HUES6 (cell line): ENCODE data around the gene IFT43.
"Not testable (repeated sequence)": the region's sequence is repeated elsewhere in the genome, so short reads cannot be mapped to it uniquely, and the experiment has no call there.

ENCODE experiments used
- H3K27ac ChIP-seq: 2 replicates; pipeline ENCODE4 v1.7.0; 2013; ENCODE audit warnings: low read depth, mild to moderate bottlenecking, low read length, inconsistent platforms
- H3K27me3 ChIP-seq: 2 replicates; pipeline ENCODE4 v1.6.1; 2013; ENCODE audit warnings: low read length; ENCODE audit not compliant: control insufficient read depth, insufficient read depth
- H3K36me3 ChIP-seq: 2 replicates; pipeline ENCODE4 v1.6.1; 2013; ENCODE audit warnings: low read length; ENCODE audit not compliant: control insufficient read depth, insufficient read depth
- H3K4me1 ChIP-seq: 2 replicates; pipeline ENCODE4 v1.6.1; 2013; ENCODE audit warnings: low read length; ENCODE audit not compliant: control insufficient read depth, insufficient read depth
- H3K4me3 ChIP-seq: 2 replicates; pipeline ENCODE4 v1.5.1; 2013; ENCODE audit warnings: low read depth, low read length
- H3K9ac ChIP-seq: one replicate; pipeline ENCODE4 v1.6.1; 2013; ENCODE audit warnings: mild to moderate bottlenecking, low read length
- H3K9me3 ChIP-seq: 2 replicates; pipeline ENCODE4 v1.6.1; 2013; ENCODE audit warnings: low read depth, low read length; ENCODE audit not compliant: control insufficient read depth, insufficient read depth

The IFT43 gene

DNA sequence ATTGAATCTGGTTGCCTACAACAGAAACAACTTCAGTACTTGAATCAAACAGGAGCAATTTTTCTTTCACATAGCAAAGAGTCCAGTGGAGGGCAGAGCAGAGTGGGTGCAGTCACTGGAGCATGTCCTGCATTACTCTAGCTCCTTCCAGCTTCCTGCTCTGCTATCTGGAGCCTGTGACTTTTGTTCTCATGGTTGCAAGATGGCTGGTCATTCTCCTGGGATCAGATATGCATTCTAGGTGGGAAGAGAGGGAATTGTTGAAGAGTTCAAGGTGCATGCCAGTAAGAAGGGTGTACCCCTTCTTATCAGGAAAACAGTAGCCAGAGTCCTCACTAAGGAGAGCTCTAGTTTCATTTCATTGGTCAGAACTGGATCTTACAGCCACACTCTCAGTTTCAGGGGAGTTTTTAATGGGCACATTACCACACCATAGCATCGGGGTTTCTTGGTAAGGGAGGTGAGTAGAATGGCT is 8.0 kb downstream of the IFT43 start:
- H3K36me3 ChIP-seq: peaks cover 53% of the 10 kb centered on the region
- no peaks in the 10 kb centered on the region for H3K4me1 ChIP-seq
- H3K9ac ChIP-seq: no peak overlapping the region
- no peak overlapping the region for H3K4me3 ChIP-seq
- no peak overlapping the region for H3K27ac ChIP-seq
- H3K27me3 ChIP-seq: no peaks in the 10 kb centered on the region
- no peaks in the 10 kb centered on the region for H3K9me3 ChIP-seq

DNA sequence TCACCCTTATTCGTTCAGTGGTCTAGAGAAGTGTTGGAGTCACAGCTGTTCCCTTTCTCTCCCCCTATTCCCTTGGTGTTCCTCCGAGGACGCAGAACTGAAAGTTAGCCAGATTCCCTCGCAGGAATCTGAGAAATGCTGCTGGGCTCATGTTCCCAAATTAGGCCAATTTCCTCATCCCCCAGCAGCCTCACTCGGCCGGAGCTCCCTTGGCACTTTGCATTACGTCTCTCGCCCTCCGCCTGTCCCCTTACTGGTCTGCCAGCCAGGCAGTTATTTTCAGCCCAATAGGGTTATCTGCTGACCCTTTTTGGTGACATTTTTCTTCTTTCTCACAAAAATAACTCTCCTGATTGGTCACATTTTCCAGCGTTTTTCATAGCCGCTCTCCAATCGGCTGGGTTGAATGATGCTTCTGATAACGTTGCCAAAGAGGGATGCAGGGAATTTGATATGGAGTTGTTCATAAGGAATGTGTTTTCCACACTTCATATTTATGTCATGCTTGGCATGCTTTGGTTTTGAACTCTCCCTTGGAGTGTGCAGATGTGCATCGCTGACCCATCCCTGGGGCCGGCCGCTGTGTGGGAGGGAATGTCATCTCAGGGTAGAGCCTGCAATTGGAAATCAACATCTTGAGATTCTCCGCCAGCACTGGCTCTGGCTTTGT is 9.9 kb downstream of the IFT43 start:
- Histone ChIP-seq H3K9ac (no peak overlapping the region), H3K27me3 (no peaks in the 10 kb centered on the region), H3K4me1 (no peaks in the 10 kb centered on the region), H3K27ac (no peak overlapping the region), H3K4me3 (no peak overlapping the region), H3K9me3 (no peaks in the 10 kb centered on the region), H3K36me3 (peaks cover 49% of the 10 kb centered on the region)

DNA sequence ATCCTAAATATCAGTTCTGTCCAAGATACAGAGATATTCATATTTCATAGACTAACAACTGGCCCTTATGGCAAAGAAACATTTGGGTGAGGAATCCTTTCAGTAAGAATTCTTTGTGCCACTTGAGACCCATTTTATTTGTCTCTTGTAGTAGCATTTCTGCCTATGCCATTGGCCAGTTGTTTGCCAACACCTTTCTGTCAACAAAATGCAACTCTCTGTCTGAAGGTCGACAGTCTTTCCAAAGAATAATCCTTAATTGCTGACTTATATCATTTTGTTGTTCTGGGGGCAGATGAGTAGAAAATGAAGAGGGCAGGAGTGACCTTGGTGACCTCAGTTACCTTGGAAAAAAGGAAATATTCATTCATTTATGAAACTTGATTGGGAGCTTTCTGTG is 10.9 kb downstream of the IFT43 start:
- H3K9me3 ChIP-seq: no peaks in the 10 kb centered on the region
- H3K4me3 ChIP-seq: no peak overlapping the region
- H3K36me3 ChIP-seq: peaks cover 52% of the 10 kb centered on the region
- H3K4me1 ChIP-seq: no peaks in the 10 kb centered on the region
- no peak overlapping the region for H3K9ac ChIP-seq
- H3K27me3 ChIP-seq: no peaks in the 10 kb centered on the region
- no peak overlapping the region for H3K27ac ChIP-seq

DNA sequence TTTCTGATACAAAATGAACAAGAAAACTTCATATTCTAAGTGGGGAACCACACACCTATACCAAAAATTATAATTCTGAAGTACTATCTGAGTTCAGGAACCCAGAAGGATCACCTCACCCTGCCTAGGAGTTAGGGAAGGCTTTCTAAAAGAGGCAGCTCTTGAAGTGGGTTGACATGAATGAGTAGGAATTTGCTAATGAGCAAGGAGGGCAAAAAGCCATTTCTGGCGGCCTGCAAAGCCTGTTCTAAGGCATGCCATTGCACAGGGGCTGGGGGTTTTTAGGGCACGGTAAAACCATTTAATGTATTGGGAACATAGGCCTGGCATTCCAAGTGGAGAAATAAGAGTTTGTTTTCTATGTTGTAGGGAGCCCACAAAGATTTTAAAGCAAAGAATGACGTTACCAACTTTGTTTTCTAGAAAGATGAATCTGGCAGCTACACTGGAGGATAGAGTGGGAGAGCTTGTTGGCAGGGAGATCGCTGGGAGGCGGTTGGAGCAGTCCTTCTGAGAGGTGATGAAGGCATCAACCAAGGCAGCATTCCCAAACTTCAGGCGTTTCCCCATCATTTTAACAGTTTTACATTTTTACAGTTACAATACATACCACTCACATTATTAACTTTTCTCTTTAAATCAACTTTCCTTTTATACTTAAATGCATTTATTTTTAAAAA is 14.1 kb downstream of the IFT43 start:
- H3K36me3 ChIP-seq: peaks cover 58% of the 10 kb centered on the region

DNA sequence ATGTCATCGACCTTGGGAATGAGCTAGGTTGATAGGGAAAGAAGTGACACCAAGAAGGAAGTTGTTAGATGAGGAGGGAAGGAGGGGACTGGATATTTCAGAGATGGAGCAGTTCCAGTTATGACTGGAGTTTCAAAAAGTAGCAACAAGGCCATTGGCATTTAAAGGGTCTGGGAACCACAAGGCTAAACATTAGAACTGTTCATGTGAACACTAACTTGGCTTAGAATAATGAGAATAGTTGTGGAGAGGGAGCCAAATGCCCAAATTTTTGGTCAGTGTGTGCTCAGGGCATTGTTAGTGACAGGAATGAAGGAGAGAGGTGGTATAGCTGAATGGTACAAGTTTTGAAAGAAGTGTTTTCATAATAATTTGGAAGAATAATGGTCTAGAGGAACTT is 16.8 kb downstream of the IFT43 start:
- Histone ChIP-seq H3K9me3 (peaks cover 15% of the 10 kb centered on the region; the same call in 1 of the 2 replicates), H3K36me3 (peaks cover 53% of the 10 kb centered on the region), H3K9ac (no peak overlapping the region), H3K27me3 (no peaks in the 10 kb centered on the region), H3K4me1 (no peaks in the 10 kb centered on the region), H3K27ac (no peak overlapping the region), H3K4me3 (no peak overlapping the region)

More for the DNA sequence above, 14.1 kb downstream of the IFT43 start:
- H3K4me3 ChIP-seq: no peak overlapping the region
- H3K27me3 ChIP-seq: no peaks in the 10 kb centered on the region
- H3K9ac ChIP-seq: no peak overlapping the region
- H3K4me1 ChIP-seq: no peaks in the 10 kb centered on the region
- H3K27ac ChIP-seq: no peak overlapping the region
- peaks cover 8% of the 10 kb centered on the region; the same call in 1 of the 2 replicates for H3K9me3 ChIP-seq

DNA sequence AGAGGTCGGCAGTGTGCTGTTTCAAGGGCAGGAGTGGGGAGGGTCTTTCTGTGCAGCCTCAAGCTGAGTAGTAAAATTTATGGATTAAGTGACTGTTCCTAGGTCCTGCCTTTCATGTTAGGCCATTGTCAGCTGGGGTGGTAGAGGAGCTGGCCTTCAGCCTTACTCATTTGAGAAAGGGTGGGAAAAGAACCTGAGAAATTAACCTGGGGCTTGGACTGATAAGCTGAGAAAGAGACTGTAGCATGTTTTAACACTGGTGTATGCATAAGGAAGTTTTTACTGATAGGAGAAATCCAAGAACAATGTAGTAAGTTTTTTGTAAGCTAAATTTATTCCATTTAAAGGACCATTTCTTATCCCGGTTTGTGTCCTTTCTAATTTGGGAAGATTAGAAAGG is 20.7 kb downstream of the IFT43 start:
- Histone ChIP-seq H3K27ac (no peak overlapping the region), H3K4me3 (no peak overlapping the region), H3K9ac (no peak overlapping the region), H3K36me3 (peaks cover 39% of the 10 kb centered on the region), H3K27me3 (no peaks in the 10 kb centered on the region), H3K4me1 (no peaks in the 10 kb centered on the region), H3K9me3 (peaks cover 15% of the 10 kb centered on the region; the same call in 1 of the 2 replicates)

DNA sequence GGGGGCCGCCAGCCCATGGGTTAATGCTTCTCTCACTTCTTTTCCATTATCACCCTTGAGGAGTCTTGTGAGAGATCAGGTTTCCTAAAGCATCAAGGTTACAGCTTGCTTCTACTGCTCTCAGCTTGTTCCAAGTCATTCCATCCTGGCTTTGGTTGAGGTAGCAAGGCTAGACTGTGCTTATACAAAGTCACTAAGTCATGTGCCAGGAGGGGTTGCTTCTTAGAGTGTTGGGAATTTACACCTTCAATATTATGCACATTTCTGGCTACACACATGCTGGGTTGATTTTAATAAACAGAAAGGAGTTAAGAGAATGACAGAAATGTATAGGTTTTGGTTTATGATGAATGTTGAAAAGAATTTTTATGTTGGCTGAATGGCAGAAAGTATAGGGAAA is 21.8 kb downstream of the IFT43 start:
- H3K36me3 ChIP-seq: peaks cover 30% of the 10 kb centered on the region
- H3K27ac ChIP-seq: no peak overlapping the region
- H3K9ac ChIP-seq: no peak overlapping the region
- no peak overlapping the region for H3K4me3 ChIP-seq
- peaks cover 15% of the 10 kb centered on the region; the same call in 1 of the 2 replicates for H3K9me3 ChIP-seq
- H3K27me3 ChIP-seq: no peaks in the 10 kb centered on the region
- H3K4me1 ChIP-seq: peaks cover 5% of the 10 kb centered on the region; the same call in 1 of the 2 replicates

DNA sequence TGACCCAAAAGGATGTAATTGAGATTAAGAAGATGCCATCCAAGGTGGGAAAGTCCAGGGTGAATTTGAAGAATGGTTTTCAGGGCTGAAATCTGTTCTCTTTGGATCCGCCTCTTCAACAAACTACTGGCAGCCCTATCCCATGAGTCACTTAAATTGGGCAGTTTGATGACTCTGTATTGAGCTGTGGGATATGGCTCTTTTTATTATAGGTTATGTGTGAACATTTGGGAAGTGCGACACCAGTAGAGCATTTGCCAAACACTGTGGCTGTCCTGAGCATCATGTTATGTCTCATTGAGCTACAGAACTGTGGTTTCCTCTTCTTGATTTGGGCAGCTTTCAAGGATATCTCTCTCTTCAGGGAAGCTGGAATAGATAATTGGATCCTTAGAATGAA is 22.3 kb downstream of the IFT43 start:
- peaks cover 15% of the 10 kb centered on the region; the same call in 1 of the 2 replicates for H3K9me3 ChIP-seq
- no peaks in the 10 kb centered on the region for H3K27me3 ChIP-seq
- peaks cover 6% of the 10 kb centered on the region; the same call in 1 of the 2 replicates for H3K4me1 ChIP-seq
- H3K4me3 ChIP-seq: no peak overlapping the region
- H3K9ac ChIP-seq: no peak overlapping the region
- H3K27ac ChIP-seq: no peak overlapping the region
- H3K36me3 ChIP-seq: peaks cover 28% of the 10 kb centered on the region

DNA sequence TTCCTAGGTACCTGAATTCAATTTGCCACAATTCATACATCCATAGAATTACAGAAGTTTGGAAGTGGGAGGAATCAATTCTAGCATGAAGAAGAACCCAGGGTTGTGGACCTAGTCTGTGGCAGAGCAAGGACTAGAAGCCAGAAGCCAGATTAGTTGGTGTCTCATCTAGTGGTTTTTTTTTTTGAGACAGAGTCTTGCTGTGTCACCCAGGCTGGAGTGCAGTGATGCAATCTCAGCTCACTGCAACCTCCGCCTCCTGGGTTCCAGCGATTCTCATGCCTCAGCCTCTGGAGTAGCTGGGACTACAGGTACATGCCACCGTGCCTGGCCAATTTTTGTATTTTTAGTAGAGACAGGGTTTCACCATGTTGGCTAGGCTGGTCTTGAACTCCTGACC is 24.1 kb downstream of the IFT43 start:
- H3K9me3 ChIP-seq, H3K27me3 ChIP-seq, H3K27ac ChIP-seq, H3K9ac ChIP-seq, H3K4me1 ChIP-seq, H3K4me3 ChIP-seq: not testable (repeated sequence)
- peaks cover 28% of the 10 kb centered on the region; the same call in 1 of the 2 replicates for H3K36me3 ChIP-seq

DNA sequence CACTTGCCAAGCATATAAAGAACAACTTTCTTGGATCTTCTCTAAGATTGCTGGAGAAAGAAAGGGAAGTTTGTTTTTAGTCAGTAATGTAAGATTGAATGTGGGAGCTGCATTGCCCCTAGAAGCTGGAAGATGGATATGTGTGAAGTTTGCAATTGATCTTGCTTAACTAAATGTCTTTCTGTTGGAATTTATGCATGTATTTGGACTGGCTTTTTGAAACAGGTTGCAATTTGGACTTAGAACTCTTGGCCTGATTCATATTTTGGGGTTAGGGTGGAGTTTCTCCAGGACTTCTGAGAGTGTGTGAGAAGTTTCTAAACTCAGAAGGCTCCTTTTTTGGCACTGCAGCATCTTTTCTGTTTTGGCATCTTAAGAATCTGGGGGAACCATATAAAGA is 26.4 kb downstream of the IFT43 start:
- H3K27ac ChIP-seq: no peak overlapping the region
- 0 out of 2 replicates have a peak, but pooled peaks cover 14% of the 10 kb centered on the region for H3K36me3 ChIP-seq
- H3K9me3 ChIP-seq: no peaks in the 10 kb centered on the region
- peaks cover 10% of the 10 kb centered on the region; the same call in 1 of the 2 replicates for H3K4me1 ChIP-seq
- no peak overlapping the region for H3K4me3 ChIP-seq
- H3K27me3 ChIP-seq: no peaks in the 10 kb centered on the region
- no peak overlapping the region for H3K9ac ChIP-seq

DNA sequence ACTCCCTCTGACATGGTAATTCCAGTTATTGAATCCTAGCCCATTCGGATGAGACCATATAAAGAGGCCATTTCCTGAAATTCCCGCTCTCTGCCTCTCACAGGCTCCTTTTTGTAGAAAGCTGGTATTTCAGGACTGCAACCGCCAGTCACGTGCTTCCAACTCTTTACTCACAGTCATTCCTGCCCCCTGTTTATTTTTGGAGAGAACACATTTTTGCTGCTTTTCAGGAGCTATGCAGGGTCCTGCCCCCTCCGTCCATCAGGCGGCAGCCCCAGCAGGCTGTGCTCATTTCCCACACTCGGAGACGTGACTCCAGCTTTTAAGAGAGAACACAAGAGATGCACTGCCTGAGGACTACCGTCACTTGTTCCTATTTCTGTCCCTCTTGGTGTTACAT is 26.8 kb downstream of the IFT43 start:
- Histone ChIP-seq H3K27me3 (no peaks in the 10 kb centered on the region), H3K9ac (no peak overlapping the region), H3K36me3 (0 out of 2 replicates have a peak, but pooled peaks cover 14% of the 10 kb centered on the region), H3K9me3 (no peaks in the 10 kb centered on the region), H3K4me3 (no peak overlapping the region), H3K4me1 (peaks cover 10% of the 10 kb centered on the region; the same call in 1 of the 2 replicates), H3K27ac (no peak overlapping the region)
